K562 (cell line): ENCODE data around the gene SLC34A2. TPM values are rescaled to one million over a fixed set of nuclear protein-coding genes. Genes with fewer than 3 reads are reported as not detected.

Experiments used
- ATAC-seq: fragments of 200-7000 bp; cut with Tn5 transposase; 3 replicates; pipeline ENCODE4 v1.9.1; 2020; ENCODE audit warnings: moderate library complexity
- BruUV-seq: library from RNA; stranded (reverse); fragments of 400-500 nt; replicated peaks from 2 replicates; lab custom pipeline; 2021; lab: Mats Ljungman, UMichigan
- CTCF ChIA-PET: fragments of 300-600 bp; formaldehyde crosslinking; extraction: SDS; loops from one replicate; lab custom pipeline; 2021; ENCODE audit warnings: low intra/inter-chr PET ratio; lab: Yijun Ruan, JAX
- POLR2A ChIA-PET: fragments of 300-600, 350-650 bp; sonication (Branson Sonifier 250); formaldehyde crosslinking; extraction: SDS; loops from one replicate; lab custom pipeline; 2021; ENCODE audit warnings: antibody characterized with exemption, inconsistent platforms; lab: Yijun Ruan, JAX
- DNase-seq, 4 experiments: peaks; one replicate each; pipeline versions ENCODE4 v3.0.0 to v3.0.0-alpha.2; 2011 to 2018; ENCODE audit warnings: low spot score in 3 of 4, mixed read lengths in 3 of 4; ENCODE audit errors: extremely low read depth in 1 of 4
- FAIRE-seq: peaks from 2 replicates; lab custom pipeline; 2011; peaks lifted over from hg19 to GRCh38; lab: Jason Lieb, UNC
- H2AFZ ChIP-seq: 2 replicates; pipeline ENCODE4 v1.6.0; 2011; ENCODE audit warnings: low read depth, low read length, control low read depth, inconsistent platforms
- H3K27ac ChIP-seq: fragments of 200-600 bp; 3 replicates; pipeline ENCODE4 v1.8.0; 2011; ENCODE audit warnings: low read depth, mild to moderate bottlenecking, control low read depth, inconsistent platforms, low read length, moderate library complexity, mixed read lengths; ENCODE audit errors: extremely low read depth
- H3K27me3 ChIP-seq, 2 experiments: fragments of 300-600 bp in 1 of 2; 2 replicates in 1 of 2; 3 replicates in 1 of 2; pipeline versions ENCODE4 v1.6.0 to v1.8.0; 2011; ENCODE audit warnings: inconsistent platforms in 2 of 2, low read length in 2 of 2, mild to moderate bottlenecking in 1 of 2, mixed read lengths in 1 of 2, moderate library complexity in 1 of 2; ENCODE audit not compliant: control insufficient read depth in 2 of 2, insufficient read depth in 2 of 2
- H3K36me3 ChIP-seq: fragments of 300-600 bp; 3 replicates; pipeline ENCODE4 v1.8.0; 2011; ENCODE audit warnings: mild to moderate bottlenecking, low read length, inconsistent platforms; ENCODE audit not compliant: control insufficient read depth, insufficient read depth
- H3K4me1 ChIP-seq, 2 experiments: fragments of 200-600 bp in 1 of 2; replicated peaks in 1 of 2; 2 replicates in 1 of 2; 3 replicates in 1 of 2; pipeline versions ENCODE4 v1.5.1 to v1.8.0; 2011; ENCODE audit warnings: inconsistent platforms in 2 of 2, low read length in 2 of 2, mild to moderate bottlenecking in 1 of 2, mixed read lengths in 1 of 2, moderate library complexity in 1 of 2; ENCODE audit not compliant: control insufficient read depth in 2 of 2, insufficient read depth in 2 of 2
- H3K4me2 ChIP-seq: 2 replicates; pipeline ENCODE4 v1.6.1; 2011; ENCODE audit warnings: low read length, control low read depth, inconsistent platforms, mixed read lengths; ENCODE audit not compliant: insufficient read depth
- H3K4me3 ChIP-seq: fragments of 200-600 bp; sonication (generic), shearing (Covaris generic); 2 replicates; pipeline ENCODE4 v1.5.1; 2016; ENCODE audit warnings: control low read depth, inconsistent platforms
- H3K79me2 ChIP-seq: fragments of 200-600 bp; 3 replicates; pipeline ENCODE4 v1.8.0; 2011; ENCODE audit warnings: low read length, inconsistent platforms; ENCODE audit not compliant: control insufficient read depth, insufficient read depth
- H3K9ac ChIP-seq, 2 experiments: 2 replicates each; pipeline versions ENCODE4 v1.6.0 to v1.6.1; 2011; ENCODE audit warnings: low read depth in 2 of 2, low read length in 2 of 2, control low read depth in 1 of 2, inconsistent platforms in 1 of 2, mild to moderate bottlenecking in 1 of 2, mixed read lengths in 1 of 2; ENCODE audit not compliant: insufficient read depth in 1 of 2
- H3K9me1 ChIP-seq: one replicate; pipeline ENCODE4 v1.6.0; 2011; ENCODE audit warnings: inconsistent platforms, mild to moderate bottlenecking, low read length, moderate library complexity; ENCODE audit not compliant: control insufficient read depth, insufficient read depth
- H3K9me3 ChIP-seq: replicated peaks from 2 replicates; pipeline ENCODE4 v1.5.1; 2011; ENCODE audit warnings: low read depth, low read length, inconsistent platforms; ENCODE audit not compliant: control insufficient read depth, insufficient read depth
- H4K20me1 ChIP-seq: replicated peaks from 2 replicates; pipeline ENCODE4 v1.6.1; 2011; ENCODE audit warnings: low read length, inconsistent platforms, mixed read lengths; ENCODE audit not compliant: control insufficient read depth, insufficient read depth
- FOXA1 ChIP-seq: fragments of 450-650 bp; IDR thresholded peaks from 2 replicates; pipeline ENCODE4 v1.6.1; 2016; ENCODE audit warnings: mild to moderate bottlenecking, borderline replicate concordance
- HOXB6 ChIP-seq: fragments of 250-450 bp; sonication (Bioruptor Pico); IDR thresholded peaks from 2 replicates; pipeline ENCODE4 v1.5.1; 2022; ENCODE audit warnings: mild to moderate bottlenecking, borderline replicate concordance
- PCBP2 ChIP-seq: fragments of 200-400 bp; formaldehyde crosslinking; IDR thresholded peaks from 2 replicates; pipeline ENCODE4 v1.6.1; 2018; ENCODE audit warnings: low read length, low read depth, mild to moderate bottlenecking, moderate library complexity; ENCODE audit not compliant: poor library complexity, severe bottlenecking
- PPARD ChIP-seq: fragments of 250-450 bp; sonication (Bioruptor Pico); IDR thresholded peaks from 2 replicates; pipeline ENCODE4 v1.8.0; 2022; ENCODE audit warnings: inconsistent platforms, mild to moderate bottlenecking, moderate library complexity
- RHOXF2B ChIP-seq: fragments of 250-450 bp; sonication (Bioruptor Pico); conservative IDR thresholded peaks from 2 replicates; pipeline ENCODE4 v1.5.1; 2021
- SAFB ChIP-seq: fragments of 200-400 bp; formaldehyde crosslinking; IDR thresholded peaks from 2 replicates; pipeline ENCODE4 v1.6.1; 2017; ENCODE audit warnings: low read depth, low read length, borderline replicate concordance
- SAFB2 ChIP-seq: fragments of 200-400 bp; formaldehyde crosslinking; IDR thresholded peaks from 2 replicates; pipeline ENCODE4 v1.6.1; 2018; ENCODE audit warnings: borderline replicate concordance, low read length, low read depth, moderate library complexity; ENCODE audit not compliant: severe bottlenecking
- SMAD3 ChIP-seq: fragments of 450-650 bp; formaldehyde crosslinking; conservative IDR thresholded peaks from 2 replicates; pipeline ENCODE4 v1.4.0; 2020; ENCODE audit warnings: mild to moderate bottlenecking
- TCF3 ChIP-seq: sonication (generic); formaldehyde crosslinking; IDR thresholded peaks from 2 replicates; pipeline ENCODE4 v1.4.0; 2020; ENCODE audit warnings: mild to moderate bottlenecking, missing genetic modification reagents
- ZFP91 ChIP-seq: sonication (generic); formaldehyde crosslinking; IDR thresholded peaks from 2 replicates; pipeline ENCODE4 v1.8.0; 2022; ENCODE audit warnings: mild to moderate bottlenecking, missing genetic modification reagents
- ZNF668 ChIP-seq: fragments of 250-450 bp; sonication (Bioruptor Pico); IDR thresholded peaks from 2 replicates; pipeline ENCODE4 v1.8.0; 2022; ENCODE audit warnings: mild to moderate bottlenecking, inconsistent platforms
- ZNF764 ChIP-seq: fragments of 250-450 bp; sonication (Bioruptor Pico); IDR thresholded peaks from 2 replicates; pipeline ENCODE4 v1.4.0; 2020; ENCODE audit warnings: low read depth, mild to moderate bottlenecking, moderate library complexity
- WGBS: fragments of 100-300 bp; shearing (Covaris generic); methylation state at CpG from one replicate; pipeline ENCODE4 v1.1.6; 2016; ENCODE audit warnings: low coverage, mixed read lengths; ENCODE audit not compliant: insufficient coverage; ENCODE audit errors: missing lambda C conversion rate; 5-methylcytosine and 5-hydroxymethylcytosine counted together
- in situ Hi-C: fragments of 300-500 bp; cut with MboI; formaldehyde crosslinking; loops from 4 replicates; pipeline ENCODE4 v1.15.0; 2018; ENCODE audit warnings: inconsistent platforms, mixed read lengths
- intact Hi-C: fragments of 100-400 bp; cut with micrococcal nuclease; formaldehyde crosslinking; loops from 2 replicates; pipeline ENCODE4 v1.14.2; 2022
- polyA plus RNA-seq, 8 experiments: library from polyadenylated mRNA; depleted of rRNA in 4 of 8; stranded (reverse) in 5 of 8; unstranded in 3 of 8; fragments of >200 nt; fragmentation: Nextera tagmentation in 2 of 8; fragmentation: Illumina TruSeq in 1 of 8; extraction: Ambion mirVana in 2 of 8; extraction: Trizol in 1 of 8; gene quantifications; 2 replicates each; pipeline versions ENCODE4 v1.2.1 to v1.2.3, GENCODE V29; 2011 to 2014; ENCODE audit warnings: inconsistent platforms in 1 of 8, missing spikeins in 1 of 8
- total RNA-seq, 7 experiments: library from RNA; depleted of rRNA in 6 of 7; stranded (reverse); fragments of >200 nt in 6 of 7; fragmentation: Illumina TruSeq in 2 of 7; extraction: Trizol in 2 of 7; gene quantifications; 2 replicates each; pipeline versions ENCODE4 v1.2.1 to v1.2.3, GENCODE V29; 2011 to 2021; ENCODE audit warnings: low replicate concordance in 1 of 7
- TF ChIP-seq, protein P1 (sequence below): fragments of 250-450 bp; sonication (Bioruptor Pico); IDR thresholded peaks from 2 replicates; pipeline ENCODE4 v1.9.0; 2021; ENCODE audit warnings: mild to moderate bottlenecking, inconsistent platforms

SLC34A2 gene
- total and polyA plus RNA-seq, 9 of the 15 experiments (the other 6 are each of a cell fraction or from before 2014, with no cell fraction given) = 1.5 TPM; not detected in 8

GRCh38 chr4:25656031-25656430 lies 380 bp downstream of the SLC34A2 start:
- CTCF ChIA-PET = no interaction called here
- no peaks in the 10 kb centered on the region for H3K79me2 ChIP-seq
- H3K4me2 ChIP-seq = no peak overlapping the region
- POLR2A ChIA-PET = interaction anchor here (0.8 kb wide), 1 partner anchor 12 kb away, joined by 3 read pairs; no protein-coding TSS in a partner anchor
- FAIRE-seq (no peak), DNase-seq (no peak), ATAC-seq (no peak)
- H3K9me1 ChIP-seq = no peaks in the 10 kb centered on the region
- no peak overlapping the region for H2AFZ ChIP-seq
- in situ Hi-C loops (no loop called here), intact Hi-C loops (no loop called here)
- no peaks in the 10 kb centered on the region for H3K9me3 ChIP-seq
- TF ChIP-seq PPARD (CRISPR knock-in tag) = no peak
- TF ChIP-seq SAFB2 = no peak
- no peak overlapping the region for H3K27ac ChIP-seq
- peaks cover 29 to 45% of the 10 kb centered on the region in 2 experiments; a peak in 3 of 5 replicates for H3K27me3 ChIP-seq
- no peaks in the 10 kb centered on the region for H4K20me1 ChIP-seq
- no peak overlapping the region for H3K9ac ChIP-seq
- no peaks in the 10 kb centered on the region for H3K4me1 ChIP-seq
- BruUV-seq = no TSS peak
- H3K36me3 ChIP-seq = no peaks in the 10 kb centered on the region
- H3K4me3 ChIP-seq = no peak overlapping the region
- WGBS = 3% methylated on average over 8 of the region's 8 CpGs

GRCh38 chr4:25658357-25658771 lies 2.7 kb downstream of the SLC34A2 start:
- no peak for FAIRE-seq
- intact Hi-C loops (no loop called here), in situ Hi-C loops (no loop called here)
- H3K9me3 ChIP-seq = no peaks in the 10 kb centered on the region
- H3K9ac ChIP-seq = no peak overlapping the region
- no peaks in the 10 kb centered on the region for H3K9me1 ChIP-seq
- H3K4me2 ChIP-seq = no peak overlapping the region
- H3K27me3 ChIP-seq = peaks cover 16 to 52% of the 10 kb centered on the region in 2 experiments; a peak in 3 of 5 replicates
- no peaks in the 10 kb centered on the region for H3K36me3 ChIP-seq
- H3K79me2 ChIP-seq = no peaks in the 10 kb centered on the region
- no peaks in the 10 kb centered on the region for H4K20me1 ChIP-seq
- H3K4me3 ChIP-seq = no peak overlapping the region
- BruUV-seq = no TSS peak
- POLR2A ChIA-PET = no interaction called here
- DNase-seq = no peak
- no peak overlapping the region for H3K27ac ChIP-seq
- H3K4me1 ChIP-seq = no peaks in the 10 kb centered on the region
- CTCF ChIA-PET = no interaction called here
- H2AFZ ChIP-seq = no peak overlapping the region
- WGBS = 0% methylated on average over 3 of the region's 3 CpGs
- no peak for ATAC-seq
- TF ChIP-seq SMAD3 (CRISPR knock-in tag) (no peak), ZNF668 (CRISPR knock-in tag) (no peak), RHOXF2B (CRISPR knock-in tag) (no peak), ZFP91 (CRISPR knock-in tag) (no peak), FOXA1 (no peak), SAFB (no peak), PCBP2 (no peak), TCF3 (CRISPR knock-in tag) (no peak), HOXB6 (CRISPR knock-in tag) (no peak), ZNF764 (CRISPR knock-in tag) (no peak)
- TF ChIP-seq, protein P1, sequence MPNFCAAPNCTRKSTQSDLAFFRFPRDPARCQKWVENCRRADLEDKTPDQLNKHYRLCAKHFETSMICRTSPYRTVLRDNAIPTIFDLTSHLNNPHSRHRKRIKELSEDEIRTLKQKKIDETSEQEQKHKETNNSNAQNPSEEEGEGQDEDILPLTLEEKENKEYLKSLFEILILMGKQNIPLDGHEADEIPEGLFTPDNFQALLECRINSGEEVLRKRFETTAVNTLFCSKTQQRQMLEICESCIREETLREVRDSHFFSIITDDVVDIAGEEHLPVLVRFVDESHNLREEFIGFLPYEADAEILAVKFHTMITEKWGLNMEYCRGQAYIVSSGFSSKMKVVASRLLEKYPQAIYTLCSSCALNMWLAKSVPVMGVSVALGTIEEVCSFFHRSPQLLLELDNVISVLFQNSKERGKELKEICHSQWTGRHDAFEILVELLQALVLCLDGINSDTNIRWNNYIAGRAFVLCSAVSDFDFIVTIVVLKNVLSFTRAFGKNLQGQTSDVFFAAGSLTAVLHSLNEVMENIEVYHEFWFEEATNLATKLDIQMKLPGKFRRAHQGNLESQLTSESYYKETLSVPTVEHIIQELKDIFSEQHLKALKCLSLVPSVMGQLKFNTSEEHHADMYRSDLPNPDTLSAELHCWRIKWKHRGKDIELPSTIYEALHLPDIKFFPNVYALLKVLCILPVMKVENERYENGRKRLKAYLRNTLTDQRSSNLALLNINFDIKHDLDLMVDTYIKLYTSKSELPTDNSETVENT = no peak
